Left renal pelvis (tissue), 4 donors: Measurements from ENCODE around the gene PER1. TPM values are rescaled to one million over a fixed set of nuclear protein-coding genes. Genes with fewer than 3 reads are reported as not detected.

Experiments
- DNase-seq, 4 donors: peaks; one replicate each; pipeline ENCODE4 v3.0.0-alpha.2; 2013; ENCODE audit warnings: low read depth in 4 of 4, low spot score in 3 of 4
- polyA plus RNA-seq, 4 donors: library from polyadenylated mRNA; unstranded; fragments of 120-200 nt; gene quantifications; one replicate each; pipeline ENCODE4 v1.2.1, GENCODE V29; 2013; ENCODE audit not compliant: insufficient read length in 4 of 4

Gene PER1
- polyA plus RNA-seq, 4 donors = 19.6 to 94.0 (median 29.7) TPM

DNA sequence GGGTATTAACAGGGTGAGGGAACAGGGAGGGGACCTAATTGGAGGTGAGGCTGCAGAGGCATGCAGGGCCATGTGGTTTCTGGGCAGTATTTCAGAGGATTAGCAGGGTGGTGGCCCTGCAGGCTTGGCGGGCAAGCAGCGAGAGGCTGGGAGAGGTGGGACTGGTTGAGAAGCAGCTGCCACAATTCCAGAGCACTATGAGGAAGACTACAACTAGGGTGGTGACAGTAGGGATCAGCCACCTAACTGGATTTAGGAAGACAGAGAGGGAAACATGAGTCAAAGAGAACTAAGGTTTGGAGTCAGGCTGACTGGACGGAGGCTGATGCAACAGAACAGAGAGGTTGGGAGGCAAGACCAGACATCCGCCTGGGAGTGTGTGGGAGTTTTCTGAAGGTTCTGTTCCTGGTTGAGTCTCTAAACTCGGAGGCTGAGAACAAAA is 46.2 kb downstream of the PER1 start:
- DNase-seq = no peak

DNA sequence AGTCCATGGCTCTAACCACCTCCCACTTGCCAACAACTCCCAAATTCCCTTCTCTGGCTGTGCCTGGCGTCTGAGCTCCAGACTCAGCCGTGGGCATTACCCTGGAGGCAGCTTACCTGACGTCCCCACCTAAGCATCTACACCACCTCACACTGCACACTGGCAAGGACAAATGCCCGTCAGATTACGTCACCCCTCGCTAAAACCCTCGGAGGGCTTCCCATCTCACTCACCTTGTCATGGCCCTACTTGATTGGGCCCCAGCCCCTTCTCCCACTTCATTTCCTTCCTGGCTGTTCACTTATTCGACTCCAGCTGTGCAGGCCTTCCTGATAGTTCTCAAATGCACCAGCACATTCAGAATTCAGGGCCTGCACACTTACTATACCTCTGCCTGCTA is 47.3 kb downstream of the PER1 start:
- DNase-seq = no peak

DNA sequence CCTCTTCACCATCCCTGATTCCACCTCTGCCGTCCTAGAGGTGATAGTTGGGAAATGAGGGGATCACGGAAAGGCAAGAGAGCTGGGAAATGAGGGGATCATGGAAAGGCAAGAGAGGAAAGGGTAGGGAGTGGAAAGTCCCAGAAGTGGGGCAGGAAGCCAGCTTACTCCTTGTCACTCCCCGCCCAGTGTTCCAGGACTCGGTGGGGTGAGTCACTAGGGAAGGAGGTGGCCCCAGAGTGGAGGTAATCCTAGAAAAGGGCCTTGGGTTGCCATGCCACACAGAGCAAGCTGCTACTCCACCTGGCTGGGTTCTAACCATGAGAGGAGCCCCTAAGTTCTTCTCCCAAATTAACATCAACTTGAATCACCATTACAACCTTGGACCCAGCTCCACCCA is 48.7 kb downstream of the PER1 start:
- DNase-seq = no peak

DNA sequence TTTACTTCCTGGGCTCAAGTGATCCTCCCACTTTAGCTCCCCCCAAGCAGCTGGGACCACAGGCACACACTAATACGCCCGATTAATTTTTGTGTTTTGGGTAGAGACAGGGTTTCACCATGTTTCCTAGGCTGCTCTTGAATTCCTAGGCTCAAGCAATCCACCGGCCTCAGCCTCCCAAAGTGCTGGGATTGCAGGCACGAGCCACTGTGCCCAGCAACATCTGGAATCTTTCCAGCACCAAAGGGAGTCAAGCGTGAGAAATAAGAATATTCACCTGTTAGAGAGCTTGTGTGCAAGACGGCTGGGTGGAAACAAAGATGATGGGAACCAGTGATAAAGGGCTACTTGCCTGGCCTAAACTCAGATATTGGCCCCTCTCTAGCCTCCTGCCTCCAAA is 50.5 kb downstream of the PER1 start:
- DNase-seq = peak in 1 of 4 donors; percentile 4

DNA sequence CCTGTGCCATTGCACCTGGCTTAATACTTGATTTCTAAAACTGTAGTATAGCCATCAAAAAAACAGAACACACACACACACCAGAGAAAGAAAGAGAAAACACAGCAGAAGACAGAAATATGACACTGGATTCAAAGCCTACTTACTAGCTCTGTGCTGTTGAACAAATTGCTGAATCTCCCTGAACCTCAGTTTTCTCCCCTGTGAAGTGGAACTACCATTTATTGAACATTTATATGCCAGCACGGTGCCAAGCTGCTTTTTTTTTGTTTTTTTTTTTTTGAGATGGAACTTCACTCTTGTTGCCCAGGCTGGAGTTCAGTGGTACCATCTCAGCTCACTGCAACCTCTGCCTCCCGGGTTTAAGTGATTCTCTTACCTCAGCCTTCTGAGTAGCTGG is 51.4 kb downstream of the PER1 start:
- DNase-seq = no peak

DNA sequence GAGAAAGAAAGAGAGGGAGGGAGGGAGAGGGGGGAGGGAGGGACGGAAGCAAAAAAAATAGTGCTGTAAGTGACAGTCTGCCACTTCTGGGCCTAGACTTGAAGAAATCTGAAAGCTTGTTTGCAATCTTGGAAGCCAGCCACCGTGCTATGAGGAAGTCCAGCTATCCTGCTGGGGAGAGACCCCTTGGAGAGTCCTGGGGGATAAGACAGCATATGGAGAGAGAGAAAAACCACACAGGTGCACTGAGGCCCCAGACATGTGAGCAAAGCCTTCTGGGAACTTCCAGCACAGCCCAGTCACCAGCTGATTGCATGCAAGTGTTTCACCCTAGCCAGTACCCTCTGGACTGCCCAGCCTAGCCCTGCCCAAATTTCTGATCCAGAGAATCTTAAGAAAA is 52.1 kb downstream of the PER1 start:
- DNase-seq = no peak

DNA sequence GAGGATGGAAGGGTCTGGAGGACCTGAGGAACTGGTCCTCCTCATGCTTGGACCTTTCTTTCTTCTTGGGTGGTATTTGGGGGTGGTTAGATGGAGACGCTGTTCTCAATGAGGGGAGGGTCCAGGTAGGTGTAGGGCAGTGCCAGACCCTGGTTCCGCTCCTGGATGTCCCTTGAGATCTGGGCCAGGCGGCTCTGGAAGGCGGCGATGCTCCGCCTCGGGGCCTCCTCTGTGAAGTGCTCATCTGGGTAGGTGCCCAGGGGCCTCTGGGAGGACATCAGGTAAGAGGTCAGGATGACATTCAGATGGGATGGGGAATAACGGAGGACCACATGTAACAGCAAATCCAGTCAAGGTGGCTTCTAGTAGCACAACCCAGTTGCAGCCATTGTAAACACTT is 55.7 kb downstream of the PER1 start:
- no peak for DNase-seq

DNA sequence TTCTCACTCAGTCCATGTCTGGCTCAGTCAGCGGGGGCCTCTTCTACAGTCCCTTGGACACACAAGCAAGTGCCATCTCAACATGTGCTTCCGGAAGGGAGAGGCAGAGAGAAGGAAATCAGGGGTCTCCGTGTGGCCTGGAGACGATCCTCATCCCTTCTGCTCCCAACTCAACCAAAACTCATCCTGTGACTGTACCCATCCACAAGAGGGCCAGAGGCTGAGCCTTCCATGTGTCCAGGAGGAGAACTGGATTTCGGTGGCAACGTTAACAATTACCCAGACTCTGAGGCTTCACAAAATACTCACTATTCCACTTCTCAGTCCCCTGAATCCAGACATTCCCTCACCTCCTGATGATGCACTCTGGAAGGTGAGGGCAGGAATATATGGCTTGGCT is 56.8 kb downstream of the PER1 start:
- no peak for DNase-seq

DNA sequence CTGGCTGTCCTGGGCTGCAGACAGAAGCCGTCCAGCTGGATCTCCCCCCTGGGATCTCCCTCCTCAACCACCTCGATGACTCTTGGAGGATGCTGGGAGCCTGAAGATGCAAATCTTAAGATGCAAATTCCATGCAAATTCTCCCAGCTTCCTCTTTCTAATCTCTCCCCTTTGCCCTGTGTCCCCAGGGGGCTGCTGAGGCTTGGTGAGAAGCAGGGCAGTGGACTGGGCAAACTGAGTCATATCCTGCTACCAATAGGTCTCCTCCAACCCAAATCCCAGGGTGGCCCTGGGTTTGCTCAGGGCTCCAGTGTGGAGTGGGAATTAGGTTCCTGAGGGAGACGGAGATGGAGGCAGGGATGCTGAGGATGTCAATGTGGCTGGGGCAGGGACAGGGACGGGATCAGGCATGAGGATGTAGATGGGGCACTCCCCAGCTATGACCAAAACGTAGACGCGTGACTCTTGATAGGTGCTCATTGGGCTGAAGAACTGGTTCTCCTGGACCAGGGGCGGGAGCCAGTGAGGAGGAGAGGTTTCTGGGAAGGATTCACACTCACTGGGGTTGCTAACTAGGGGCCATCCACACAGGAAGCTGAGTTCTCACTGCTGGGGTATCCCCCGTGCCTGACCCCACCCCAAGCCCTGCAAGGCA is 61.0 kb downstream of the PER1 start:
- no peak for DNase-seq

Other genes starting within 250 kb of the PER1 start
- 1 to 10 TPM; 3.9 to 6.4 (median 4.9) TPM for gene RNF227, start 236.1 kb downstream of the PER1 start, polyA plus RNA-seq
- gene KCNAB3, start 222.5 kb downstream of the PER1 start, polyA plus RNA-seq = 10 to 100 TPM in 3 of 4 donors, 1 to 10 TPM in 1; 9.6 to 28.0 (median 15.3) TPM
- gene TRAPPC1, start 220.5 kb downstream of the PER1 start, polyA plus RNA-seq = 100 to 1,000 TPM in 3 of 4 donors, 10 to 100 TPM in 1; 90.8 to 137 (median 132) TPM
- 10 to 100 TPM; 44.2 to 67.3 (median 54.4) TPM for gene CNTROB, start 220.2 kb downstream of the PER1 start, polyA plus RNA-seq
- gene GUCY2D, start 149.8 kb downstream of the PER1 start, polyA plus RNA-seq = under 1 TPM in 3 of 4 donors, not detected in 1; 0.10 to 0.34 (median 0.18) TPM
- 1 to 10 TPM in 1 of 4 donors, under 1 TPM in 2, not detected in 1; 0.72 to 1.8 (median 0.95) TPM for gene ALOX15B, start 113.3 kb downstream of the PER1 start, polyA plus RNA-seq
- 1 to 10 TPM in 1 of 4 donors, under 1 TPM in 2, not detected in 1; 0.54 to 1.1 (median 0.72) TPM for gene ALOX12B, start 64.7 kb downstream of the PER1 start, polyA plus RNA-seq
- gene ALOXE3, start 33.9 kb downstream of the PER1 start, polyA plus RNA-seq = under 1 TPM in 1 of 4 donors, not detected in 3; 0.24 TPM
- gene HES7, start 28.3 kb downstream of the PER1 start, polyA plus RNA-seq = under 1 TPM in 1 of 4 donors, not detected in 3; 0.10 TPM
- 100 to 1,000 TPM; 108 to 140 (median 118) TPM for gene VAMP2, start 10.5 kb upstream of the PER1 start, polyA plus RNA-seq
- 10 to 100 TPM; 13.6 to 25.0 (median 24.3) TPM for gene TMEM107, start 24.0 kb upstream of the PER1 start, polyA plus RNA-seq
- gene BORCS6, start 37.8 kb upstream of the PER1 start, polyA plus RNA-seq = 1 to 10 TPM; 3.0 to 5.0 (median 3.6) TPM
- 10 to 100 TPM; 25.7 to 35.6 (median 31.6) TPM for gene AURKB, start 58.2 kb upstream of the PER1 start, polyA plus RNA-seq
- 10 to 100 TPM; 20.9 to 44.8 (median 30.1) TPM for gene CTC1, start 95.7 kb upstream of the PER1 start, polyA plus RNA-seq
- 10 to 100 TPM; 29.2 to 45.8 (median 41.8) TPM for gene PFAS, start 96.9 kb upstream of the PER1 start, polyA plus RNA-seq
- gene RANGRF, start 136.3 kb upstream of the PER1 start, polyA plus RNA-seq = 10 to 100 TPM; 25.0 to 30.9 (median 26.7) TPM
- 1 to 10 TPM; 3.3 to 5.6 (median 3.6) TPM for gene SLC25A35, start 143.0 kb upstream of the PER1 start, polyA plus RNA-seq
- gene ARHGEF15, start 157.8 kb upstream of the PER1 start, polyA plus RNA-seq = 10 to 100 TPM in 3 of 4 donors, 1 to 10 TPM in 1; 9.2 to 18.3 (median 16.4) TPM
- gene ODF4, start 187.4 kb upstream of the PER1 start, polyA plus RNA-seq = not detected
- 1,000 to 10,000 TPM; 2,282 to 2,993 (median 2,635) TPM for gene RPL26, start 230.8 kb upstream of the PER1 start, polyA plus RNA-seq
- under 1 TPM in 2 of 4 donors, not detected in 2; 0.07 to 0.12 TPM for gene RNF222, start 245.4 kb upstream of the PER1 start, polyA plus RNA-seq